Smooth muscle cell of the brain vasculature (primary cell): ENCODE data around the gene SNAPC4.
"Not testable (repeated sequence)": the region's sequence is repeated elsewhere in the genome, so short reads cannot be mapped to it uniquely, and the experiment has no call there.

Experiments used
- DNase-seq: peaks from one replicate; pipeline ENCODE4 v3.0.0-alpha.2; 2012; ENCODE audit warnings: low read depth, low spot score

The SNAPC4 gene

DNA sequence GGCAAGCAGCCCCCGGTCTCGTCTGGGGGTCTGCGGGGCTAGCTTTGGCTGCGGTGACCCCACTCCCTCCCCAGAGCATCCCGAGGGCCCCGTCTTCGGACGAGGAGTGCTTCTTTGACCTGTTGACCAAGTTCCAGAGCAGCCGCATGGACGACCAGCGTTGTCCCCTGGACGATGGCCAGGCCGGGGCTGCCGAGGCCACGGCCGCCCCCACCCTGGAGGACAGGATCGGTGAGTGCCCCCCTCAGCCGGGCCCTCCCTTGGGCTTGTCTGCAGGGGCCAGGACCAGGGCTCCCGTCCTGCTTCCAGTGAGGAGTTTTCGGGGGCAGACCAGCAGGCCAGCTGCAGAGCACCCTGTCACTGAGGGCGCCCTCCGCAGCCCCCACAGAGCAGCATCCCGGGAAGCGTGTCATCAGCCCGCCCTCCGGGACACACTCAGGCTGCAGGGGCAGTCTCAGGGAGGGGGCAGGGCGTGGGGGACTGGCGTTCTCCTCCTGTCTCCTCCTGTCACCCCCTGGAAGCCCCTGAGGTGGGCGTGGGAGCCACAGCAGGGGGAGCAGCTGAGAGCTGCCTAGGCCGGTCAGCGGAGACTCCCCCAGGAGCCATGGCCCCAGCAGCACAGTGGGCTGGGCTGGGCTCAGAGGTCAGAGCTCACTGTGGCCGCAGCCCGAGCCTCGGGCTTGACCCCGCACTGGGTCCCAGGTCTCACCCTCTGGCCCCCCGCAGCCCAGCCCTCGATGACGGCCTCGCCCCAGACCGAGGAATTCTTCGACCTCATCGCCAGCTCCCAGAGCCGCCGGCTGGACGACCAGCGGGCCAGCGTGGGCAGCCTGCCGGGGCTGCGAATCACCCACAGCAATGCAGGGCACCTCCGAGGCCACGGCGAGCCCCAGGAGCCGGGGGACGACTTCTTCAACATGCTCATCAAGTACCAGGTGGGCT, 44.1 kb downstream of the SNAPC4 start:
- DNase-seq, result no peak

DNA sequence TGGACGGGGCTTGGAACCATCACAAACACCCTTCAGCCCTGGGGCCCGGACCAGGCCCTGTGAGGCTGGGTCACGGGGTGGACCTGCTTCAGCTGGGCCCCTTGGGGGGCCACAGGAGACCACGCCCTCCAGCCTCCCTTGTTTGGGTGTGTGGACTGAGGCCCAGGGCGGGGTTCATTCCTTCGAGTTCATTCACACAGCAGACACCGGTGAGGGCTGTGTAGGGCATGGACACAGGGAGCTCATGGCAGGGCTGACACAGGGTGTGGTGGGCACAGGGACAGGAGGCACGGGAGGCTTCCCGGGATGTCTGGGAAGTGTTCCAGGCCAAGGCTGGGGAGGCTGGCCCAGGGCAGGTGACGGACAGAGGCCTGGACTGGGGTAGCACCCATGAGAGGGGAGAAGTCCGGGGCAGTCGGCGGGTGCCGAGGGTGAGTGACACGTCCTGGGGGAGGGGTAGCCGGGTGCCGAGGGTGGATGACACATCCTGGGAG, 45.3 kb downstream of the SNAPC4 start:
- DNase-seq, result no peak

DNA sequence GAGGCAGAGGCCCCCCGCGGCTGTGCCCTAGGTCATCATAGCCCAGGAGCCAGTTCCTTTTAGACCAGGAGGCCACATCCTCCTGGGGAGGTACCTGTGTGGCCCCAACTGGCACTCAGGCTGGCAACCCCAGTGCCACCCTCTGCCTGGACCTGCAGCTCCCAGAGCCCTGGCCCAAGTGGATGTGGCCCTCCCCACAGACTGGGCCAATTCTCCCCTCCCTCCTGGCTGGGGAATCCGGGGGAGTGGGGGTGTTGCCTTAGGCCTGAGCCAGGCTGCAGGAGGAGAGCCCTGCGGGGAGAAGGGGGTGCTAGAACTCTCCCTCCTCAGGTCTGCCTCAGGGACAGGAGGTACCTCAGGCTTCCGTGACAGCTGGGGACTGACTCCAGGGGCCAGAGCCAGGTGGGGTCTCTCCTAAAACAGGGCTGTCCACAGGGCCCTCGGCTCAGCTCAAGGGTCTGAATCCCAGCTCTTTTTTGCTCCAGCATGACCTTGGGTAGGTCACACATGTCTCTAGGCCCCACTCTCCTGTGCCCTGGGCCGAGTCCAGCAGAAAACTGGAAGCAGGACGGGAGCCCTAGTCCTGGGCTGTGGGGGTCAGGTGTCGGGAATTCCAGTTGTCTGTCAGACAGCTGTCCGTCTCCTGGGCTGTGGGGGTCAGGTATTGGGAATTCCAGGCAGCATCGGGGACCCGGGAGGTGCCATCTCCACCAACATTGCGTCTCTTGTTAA, 46.0 kb downstream of the SNAPC4 start:
- no peak for DNase-seq

DNA sequence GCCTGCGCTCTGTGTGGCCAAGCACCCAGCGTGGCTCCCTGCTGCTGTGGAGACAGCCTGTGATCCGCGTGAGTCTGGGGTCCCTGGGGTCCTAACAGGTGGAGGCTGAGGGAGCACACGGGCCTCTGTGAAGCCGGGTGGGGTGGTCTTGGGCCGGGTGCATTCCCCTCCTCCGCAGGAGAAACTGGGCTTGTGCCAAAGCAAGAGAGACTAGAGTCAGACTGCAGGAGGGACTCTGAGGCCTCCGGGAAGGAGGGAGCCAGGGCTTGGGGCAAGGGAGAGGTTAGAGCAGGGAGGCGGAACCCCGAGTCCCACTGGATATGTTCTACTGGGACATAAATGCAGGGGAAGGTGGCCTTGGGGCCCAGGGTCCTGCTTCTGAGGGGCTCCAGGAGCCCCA, 46.9 kb downstream of the SNAPC4 start:
- no peak for DNase-seq

DNA sequence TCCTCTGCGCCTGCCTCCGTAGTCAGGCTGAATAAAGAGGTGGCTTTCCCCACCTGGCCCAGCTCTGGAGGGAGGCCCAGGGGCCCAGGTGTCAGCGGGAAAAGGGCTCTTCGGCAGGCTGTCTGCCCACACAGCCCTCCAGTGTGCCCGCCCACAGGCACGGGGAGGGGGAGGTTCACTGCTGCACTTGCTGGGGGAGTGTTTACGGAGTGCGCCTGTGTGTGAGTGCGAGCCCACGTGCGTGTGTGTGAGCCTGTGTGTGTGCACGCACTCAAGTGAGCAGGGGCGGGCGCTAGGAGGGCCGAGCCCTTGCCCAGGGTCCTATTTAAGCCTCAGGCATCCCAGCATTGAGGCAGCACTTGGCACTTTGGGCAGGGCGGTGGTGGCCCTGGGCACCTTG, 47.3 kb downstream of the SNAPC4 start:
- DNase-seq, result no peak

DNA sequence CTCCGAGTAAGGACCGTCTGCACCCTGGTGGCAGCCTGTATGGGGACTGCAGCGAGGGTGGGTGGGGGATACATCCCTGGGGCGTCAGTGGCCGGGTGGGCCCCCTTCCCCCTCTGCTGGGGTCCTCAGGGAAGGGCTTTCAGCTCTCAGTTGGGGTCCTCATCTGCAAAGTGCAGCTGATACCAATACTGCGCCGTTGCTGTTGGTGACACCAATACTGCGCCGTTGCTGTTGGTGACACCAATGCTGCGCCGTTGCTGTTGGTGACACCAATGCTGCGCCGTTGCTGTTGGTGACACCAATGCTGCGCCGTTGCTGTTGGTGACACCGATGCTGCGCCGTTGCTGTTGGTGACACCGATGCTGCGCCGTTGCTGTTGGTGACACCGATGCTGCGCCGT, 48.1 kb downstream of the SNAPC4 start:
- DNase-seq, result not testable (repeated sequence)

DNA sequence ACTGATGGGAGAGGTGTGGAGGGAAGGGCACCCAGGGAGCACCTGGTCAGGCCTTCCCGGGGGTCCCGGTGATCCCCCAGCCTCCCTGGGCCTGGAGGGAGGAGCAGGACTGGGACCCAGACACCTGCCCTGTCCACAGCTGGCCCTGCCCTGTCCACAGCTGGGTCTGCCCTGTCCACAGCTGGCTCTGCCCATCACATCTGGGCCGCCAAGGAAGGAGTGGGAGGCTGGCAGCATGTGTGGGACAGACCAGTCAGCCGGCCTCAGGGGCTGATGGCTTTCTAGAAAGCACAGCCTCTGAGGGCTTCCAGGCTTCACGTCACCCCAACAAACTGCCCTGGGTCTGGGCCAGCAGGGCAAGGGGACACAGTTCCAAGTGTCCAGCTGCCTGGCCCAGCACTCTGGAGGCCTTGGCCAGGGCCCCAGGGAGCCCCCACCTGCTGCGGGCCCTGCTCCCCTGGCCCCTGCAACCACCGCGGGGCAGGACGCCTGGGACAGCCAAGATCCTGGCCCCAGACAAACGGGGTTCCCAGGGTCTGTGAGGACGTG, 48.6 kb downstream of the SNAPC4 start:
- no peak for DNase-seq
